Stimulated activated CD8-positive, alpha-beta memory T cell treated with anti-CD3 and anti-CD28 coated beads, Interleukin-2, amount 100 ng/mL, for 48 hours (primary cell): Measurements from ENCODE around the gene NHSL2.
A peak's percentile ranks its signal among the peaks of the same experiment; 100 is the strongest.

ENCODE experiments used
- DNase-seq, 2 donors: peaks; one replicate each; pipeline ENCODE4 v3.0.0-alpha.2; 2020; ENCODE audit warnings: low read depth in 2 of 2

NHSL2 gene

DNA sequence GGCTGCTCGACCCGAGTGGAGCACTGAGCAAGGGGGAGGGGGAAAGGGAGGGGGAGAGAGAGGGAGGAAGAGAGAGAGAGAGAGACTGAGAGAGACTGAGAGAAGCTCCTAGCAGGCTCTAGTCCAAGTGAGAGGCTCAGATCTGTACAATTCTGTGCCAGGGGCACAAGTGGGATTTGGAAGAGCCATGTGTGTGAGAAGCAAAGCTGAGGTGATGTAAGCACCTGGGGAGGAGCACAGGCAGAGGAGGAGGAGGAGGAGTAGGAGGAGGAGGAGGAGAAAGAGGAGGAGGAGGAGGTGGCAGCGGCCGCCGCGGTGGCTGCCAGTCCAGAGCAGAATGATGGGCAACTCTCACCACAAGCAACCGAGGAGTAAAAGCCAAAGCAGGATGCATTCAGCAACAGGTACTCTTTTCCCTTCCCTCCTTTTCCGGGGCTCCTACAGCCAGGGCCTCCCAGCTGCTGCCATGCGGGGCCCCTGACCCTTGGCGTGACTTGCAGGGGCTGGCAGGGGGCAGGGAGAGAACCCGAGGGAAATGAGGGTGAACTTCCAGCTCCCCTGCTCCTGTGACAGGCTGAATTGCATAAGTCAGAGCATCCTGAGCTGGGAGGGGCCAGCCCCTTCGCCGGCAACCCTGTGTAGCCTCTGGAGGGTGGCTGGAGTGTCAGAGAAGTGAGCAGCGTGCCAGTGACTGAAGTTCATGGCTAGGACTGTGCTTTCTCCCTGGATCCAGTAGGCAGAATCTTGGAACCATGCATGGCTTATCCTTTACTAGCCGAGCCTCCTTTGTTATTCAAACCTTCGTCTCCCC is 158.9 kb downstream of the NHSL2 start:
- no peak for DNase-seq

DNA sequence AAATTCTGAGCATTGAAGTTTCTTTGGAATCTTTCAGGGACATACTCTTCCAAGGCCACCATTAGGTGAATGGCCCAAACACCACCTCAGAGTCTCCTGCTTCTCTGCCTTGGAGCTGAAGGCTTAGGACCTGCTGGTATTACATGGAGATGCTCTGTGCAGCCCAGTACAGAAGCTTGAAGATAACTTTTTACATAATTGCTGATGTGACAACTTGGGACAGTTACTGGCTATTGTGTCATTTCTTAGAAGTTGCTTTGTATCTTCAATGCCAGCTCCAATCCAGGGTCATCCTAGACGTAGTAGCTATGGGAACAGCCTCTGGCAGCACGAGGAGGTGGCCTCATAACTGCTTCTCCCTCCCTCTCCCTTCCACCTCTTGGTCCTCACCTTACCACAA is 160.6 kb downstream of the NHSL2 start:
- no peak for DNase-seq

DNA sequence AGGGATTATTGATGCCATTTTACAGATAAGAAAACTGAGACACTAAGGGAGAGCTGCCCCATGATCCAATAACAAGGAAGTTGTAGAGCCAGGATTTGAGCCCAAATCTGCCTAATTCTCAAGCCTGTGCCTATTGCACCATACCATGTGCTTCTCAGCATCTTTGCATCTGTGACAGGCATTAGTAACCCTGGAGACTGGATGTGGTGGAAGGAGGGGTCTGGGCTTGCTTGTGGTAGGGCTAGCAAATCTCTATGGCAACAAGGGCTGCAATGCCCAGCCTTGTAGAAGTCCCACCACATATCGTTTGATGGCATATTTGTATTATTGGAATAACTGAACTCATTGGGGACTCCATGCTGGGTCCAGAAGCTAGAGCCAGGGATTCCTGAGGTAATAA is 163.0 kb downstream of the NHSL2 start:
- DNase-seq: no peak

DNA sequence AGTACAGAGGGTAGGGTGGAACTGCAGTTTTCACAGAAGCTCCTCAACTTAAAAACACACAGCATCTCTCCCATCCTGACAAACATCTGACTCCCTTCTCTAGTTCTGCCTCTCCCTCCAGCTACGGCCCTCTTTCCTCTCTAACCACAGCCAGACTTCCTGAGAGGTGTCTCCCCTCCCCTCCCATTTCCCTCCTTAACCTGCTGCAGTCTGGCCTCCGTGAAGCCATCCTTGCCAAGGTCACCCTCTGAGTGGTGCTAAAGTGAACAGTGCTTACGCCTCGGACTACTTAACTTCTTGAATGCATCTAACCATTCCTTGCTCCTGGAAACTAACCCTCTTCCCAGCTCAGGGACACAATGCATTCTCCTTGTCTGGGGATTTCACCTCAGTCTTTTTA is 167.8 kb downstream of the NHSL2 start:
- no peak for DNase-seq

DNA sequence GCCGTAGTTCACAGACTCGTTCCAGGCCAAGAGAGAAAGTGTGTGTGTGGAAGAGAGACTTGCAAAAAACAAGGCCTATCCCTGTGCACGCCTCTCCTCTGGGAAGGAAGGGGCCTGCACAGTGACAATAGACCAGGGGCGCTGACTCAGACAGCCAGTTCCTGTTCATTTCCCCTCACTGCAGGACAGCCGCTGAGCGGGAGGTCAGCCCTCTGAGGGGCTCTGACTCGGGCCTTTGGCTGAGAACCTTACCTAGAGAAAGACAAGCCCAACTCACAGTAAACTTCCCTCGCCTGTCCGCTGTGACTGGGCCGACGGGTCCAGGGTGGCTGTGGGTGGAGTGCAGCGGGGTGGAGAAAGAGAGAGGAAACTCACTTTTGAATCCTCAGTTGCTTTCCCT is 169.0 kb downstream of the NHSL2 start:
- DNase-seq: no peak

DNA sequence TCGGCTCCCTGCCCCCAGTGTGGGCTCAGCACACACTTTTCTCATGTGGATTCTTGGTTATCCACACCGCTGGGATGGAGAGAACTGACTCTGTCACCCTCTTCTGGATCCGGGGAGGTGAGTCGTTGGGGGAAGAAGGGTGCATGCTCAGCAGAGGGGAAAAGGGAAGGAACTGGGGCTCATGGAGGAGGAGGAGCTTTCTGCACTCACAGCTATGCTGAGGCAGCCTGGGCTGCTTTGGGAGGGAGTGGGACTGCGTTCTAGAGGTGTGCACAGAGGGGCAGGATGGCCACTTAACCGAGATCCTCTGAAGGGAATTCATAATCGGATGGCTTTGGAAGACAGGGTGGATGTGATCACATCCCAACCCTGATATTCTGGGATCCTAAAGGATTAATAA is 169.5 kb downstream of the NHSL2 start:
- DNase-seq: no peak

DNA sequence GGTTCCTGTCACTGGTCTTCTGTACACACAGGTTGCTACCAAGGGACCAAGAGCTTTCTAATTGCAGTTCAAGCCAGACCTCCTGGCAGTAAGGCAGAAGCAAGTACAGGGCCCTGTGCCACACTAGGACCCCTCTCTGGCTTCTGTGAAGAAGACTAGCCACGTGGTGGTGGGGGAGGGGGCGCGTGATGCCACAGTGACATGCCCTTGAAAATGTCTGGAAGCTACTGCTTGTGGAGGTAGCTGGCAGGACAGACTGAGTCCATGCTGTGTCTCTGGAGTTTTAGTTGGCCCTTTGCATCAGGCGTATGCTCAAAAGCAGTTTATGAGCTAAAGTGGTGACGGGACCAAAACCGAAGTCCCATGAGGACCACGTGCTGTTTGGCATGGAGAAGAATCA is 170.2 kb downstream of the NHSL2 start:
- DNase-seq: no peak

DNA sequence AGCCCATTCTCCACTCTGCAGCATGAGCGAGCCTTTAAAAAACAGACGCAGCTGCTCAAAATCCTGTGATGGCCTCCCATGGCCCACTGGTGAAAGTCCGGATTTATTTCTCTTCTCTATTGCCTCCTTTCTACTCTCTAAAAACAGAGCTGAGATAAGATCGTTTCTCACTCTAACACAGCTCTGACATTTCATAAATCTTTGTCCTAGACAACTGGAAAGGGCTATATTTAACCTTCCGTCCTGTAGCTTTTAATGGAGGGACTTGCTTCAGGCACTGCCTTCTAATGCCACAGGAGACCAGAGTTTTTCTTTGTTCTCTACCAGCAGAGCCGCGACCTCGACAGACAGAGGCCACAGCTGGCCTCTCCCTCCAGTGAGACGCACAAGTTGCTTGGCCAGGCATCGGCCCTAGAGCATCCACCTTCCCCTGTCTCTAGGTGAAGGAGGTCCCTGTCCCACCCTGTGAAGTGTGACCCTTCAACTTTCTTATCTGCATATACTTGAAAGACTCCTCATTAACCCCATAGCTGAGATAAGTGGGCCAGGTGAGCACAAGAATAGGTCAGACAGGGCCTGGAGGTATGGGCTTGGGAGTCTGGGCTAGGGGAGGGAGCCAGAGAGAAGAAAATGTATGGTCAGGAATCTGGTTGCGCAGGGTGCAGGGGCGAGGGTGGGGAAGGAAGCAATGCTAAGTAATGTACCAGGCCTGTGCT is 171.1 kb downstream of the NHSL2 start:
- DNase-seq: no peak

DNA sequence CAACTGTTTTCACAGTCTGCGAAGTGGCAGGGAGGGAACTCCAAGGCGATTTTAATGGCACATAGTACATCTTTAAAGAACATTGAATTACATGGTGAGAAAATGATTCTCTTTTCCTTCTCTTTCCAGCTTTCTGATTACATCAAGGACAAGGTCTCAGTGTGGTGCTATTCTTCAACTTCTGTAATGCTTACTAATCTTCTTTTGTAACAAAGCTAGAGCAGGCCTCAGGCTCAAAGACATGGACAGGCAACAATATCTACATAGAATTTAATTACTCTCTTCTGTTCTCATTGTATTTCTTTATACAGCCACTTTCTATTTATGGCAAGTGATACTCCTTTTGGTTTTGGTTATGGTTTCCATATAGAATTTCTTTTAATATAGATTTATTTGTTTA is 172.6 kb downstream of the NHSL2 start:
- no peak for DNase-seq

DNA sequence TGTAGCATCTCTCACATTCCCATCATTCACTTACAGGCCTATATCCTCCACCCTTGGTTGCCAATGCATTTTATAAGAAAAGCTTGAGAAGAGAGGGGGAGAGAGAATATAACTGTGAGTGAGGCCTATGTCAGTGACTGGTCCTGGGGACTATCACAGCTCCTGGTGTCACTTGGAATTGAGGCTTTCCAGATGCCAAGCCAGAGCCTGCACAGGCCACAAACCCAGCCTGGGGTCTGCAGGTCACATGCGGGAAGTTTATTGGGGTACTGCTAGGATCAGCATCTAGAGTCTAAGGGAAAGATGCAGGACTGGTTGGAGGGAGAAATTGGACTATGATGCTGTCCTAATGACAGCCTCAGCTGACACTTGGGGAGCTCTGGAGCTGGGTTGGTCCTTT is 173.5 kb downstream of the NHSL2 start:
- DNase-seq: no peak

DNA sequence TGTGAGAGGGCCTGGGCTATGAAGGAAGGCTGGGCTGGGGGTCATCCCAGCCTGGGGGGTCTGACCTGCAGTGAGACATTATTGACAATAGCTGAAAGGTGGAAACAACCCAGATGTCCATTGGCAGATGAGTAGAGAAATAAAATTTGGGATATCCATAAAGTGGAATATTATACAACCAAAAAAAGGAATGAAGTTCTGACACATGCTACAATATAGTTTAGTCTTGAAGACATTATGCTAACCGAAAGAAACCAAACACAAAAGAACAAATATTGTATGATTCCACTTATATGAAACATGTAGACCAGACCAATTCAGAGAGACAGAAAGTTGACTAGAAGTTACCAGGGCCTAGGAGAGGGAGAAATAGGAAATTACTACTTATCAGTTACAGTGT is 176.3 kb downstream of the NHSL2 start:
- no peak for DNase-seq

DNA sequence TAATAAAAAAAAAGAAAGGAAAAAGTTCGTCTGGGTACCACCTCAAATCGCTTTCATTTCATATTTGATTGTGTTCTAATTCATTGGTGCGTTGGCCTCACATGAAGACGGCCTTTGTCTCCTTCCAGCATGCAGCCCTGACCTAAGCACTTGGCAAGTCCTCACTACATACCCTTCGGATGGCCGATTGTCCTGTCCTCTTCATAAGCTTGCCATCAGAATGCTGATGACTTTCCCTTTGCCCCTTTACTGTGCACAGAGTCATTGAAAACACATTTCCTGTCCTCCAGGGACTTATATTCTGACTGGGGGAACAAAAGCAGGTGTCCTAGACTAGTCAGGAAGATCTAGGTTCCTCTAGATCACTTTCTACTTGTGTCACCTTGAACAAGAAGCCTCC is 178.1 kb downstream of the NHSL2 start:
- no peak for DNase-seq

DNA sequence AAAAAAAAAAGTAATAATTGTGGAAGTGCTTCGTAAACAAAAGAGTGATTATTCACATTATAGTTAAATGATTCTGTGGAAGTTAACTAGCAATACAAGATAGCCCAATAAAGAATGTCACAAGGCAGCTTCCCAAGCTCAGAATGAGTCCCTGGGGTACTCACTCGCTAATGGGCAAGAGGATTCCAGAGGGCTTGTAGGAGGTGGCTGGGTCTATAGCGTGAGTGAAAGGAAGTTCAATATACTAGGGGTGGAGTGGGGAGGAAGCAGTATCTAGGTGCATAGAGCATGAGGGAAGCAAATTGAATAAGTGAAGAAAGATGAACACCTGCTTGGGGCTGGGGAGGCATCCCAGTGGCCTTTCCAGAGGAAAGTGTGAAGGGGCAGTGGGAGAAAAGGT is 178.6 kb downstream of the NHSL2 start:
- no peak for DNase-seq

DNA sequence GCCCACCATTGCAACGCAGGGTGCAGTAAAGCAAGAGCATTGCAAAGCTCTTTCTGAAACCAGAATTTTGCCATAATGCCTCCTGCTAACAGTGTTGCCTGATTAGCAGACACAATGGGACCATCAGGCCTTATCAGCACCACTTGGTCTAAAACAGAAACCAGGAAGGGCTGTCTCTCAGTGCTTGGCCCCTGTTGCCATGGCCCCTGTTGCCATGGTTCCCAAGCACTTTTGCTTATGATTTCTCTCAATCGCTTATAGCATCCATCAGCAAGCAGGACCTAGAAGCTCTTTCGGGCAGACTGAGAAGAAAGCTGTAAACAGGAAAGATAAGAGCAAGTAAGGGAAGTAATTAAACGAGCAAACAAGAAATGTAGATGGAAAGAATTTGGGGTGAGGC is 184.2 kb downstream of the NHSL2 start:
- DNase-seq: no peak

DNA sequence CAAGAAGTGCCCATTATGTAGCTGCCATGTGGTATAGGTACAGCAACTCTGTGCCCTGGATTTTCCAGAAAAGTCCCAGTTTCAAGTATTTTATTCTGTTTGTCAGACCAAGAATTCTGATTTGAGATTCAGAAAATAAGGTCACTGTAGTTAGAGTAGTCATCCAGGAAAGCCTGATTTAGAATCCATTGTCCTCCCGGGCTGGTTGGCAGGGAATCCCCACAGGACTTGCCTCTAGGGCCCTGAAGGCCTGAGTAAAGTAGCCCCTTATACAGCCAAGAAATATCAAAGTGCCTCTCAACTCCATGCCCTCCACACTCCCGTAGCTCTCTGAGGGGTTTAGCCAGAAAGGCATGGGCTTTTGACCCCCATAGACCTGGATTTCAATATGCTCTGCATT is 184.7 kb downstream of the NHSL2 start:
- no peak for DNase-seq

DNA sequence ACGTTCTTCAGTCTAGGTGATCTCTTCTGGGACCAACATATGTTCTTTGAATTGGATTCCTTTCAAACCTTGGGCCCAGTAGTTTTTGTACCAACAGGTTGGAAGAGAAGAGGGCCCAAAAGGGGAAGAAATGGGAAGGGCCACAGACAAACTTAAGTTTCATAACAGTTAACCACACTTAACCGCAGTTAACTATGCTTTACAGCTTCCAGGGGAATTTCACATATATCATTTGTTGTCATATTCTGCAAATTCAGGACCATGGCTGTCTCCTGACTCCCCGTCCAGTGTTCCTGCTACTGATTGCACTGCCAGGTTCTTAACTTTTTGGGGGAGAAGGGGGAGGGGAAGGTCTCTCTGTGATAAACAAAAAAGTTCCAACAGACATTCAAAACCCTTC is 186.5 kb downstream of the NHSL2 start:
- DNase-seq: no peak

DNA sequence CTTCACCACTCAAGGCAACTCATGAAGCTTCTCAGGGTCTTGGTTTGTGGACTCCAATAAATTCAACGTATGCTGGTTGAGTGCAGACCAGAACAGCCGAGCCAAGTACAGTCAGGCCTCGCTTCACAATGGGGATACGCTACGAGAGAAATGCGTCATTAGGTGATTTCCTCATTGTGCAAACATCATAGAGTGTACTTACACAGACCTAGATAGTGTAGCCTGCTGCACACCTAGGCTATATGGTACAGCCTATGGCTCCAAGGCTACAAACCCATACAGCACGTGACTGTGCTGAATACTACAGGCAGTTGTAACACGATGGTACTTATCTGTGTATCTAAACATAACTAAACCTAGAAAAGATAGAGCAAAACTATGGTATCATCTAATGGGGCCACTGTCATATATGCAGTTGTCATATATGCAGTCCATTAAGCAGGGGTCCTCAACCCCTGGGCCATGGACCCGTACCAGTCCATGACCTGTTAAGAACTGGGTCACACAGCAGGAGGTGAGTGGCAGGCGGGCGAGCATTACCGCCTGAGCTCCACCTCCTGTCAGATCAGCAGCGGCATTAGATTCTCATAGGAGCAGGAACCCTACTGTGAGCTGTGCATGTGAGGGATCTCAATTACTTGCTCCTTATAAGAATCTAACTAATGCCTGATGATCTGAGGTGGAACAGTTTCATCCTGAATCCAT is 189.6 kb downstream of the NHSL2 start:
- no peak for DNase-seq

DNA sequence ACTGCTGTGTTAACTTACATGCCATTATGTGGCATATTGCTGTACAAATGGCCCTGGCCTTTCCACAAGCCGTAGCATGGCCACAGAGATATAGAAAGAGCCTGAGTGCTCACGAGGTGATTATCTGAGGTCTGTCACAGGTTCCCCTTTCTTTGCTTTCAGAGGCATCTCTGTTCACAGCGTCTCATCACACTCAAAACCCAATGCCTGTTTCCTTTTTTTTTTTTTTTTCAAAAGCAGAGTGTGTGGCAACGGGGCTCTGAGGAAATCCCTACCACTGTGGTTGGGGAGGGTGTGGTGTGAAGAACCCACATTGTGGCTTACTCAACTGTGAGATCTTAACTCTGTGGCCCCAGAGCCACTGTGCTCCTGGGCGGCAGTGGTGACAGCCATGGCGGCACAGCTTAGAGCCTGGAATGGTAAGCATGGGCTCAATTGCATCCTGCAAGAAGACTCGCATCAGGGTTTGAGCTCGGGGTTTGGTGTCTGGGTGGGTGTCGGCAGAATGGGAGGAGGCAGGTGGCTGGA is 190.2 kb downstream of the NHSL2 start:
- DNase-seq: peak; percentile 43 to 45

DNA sequence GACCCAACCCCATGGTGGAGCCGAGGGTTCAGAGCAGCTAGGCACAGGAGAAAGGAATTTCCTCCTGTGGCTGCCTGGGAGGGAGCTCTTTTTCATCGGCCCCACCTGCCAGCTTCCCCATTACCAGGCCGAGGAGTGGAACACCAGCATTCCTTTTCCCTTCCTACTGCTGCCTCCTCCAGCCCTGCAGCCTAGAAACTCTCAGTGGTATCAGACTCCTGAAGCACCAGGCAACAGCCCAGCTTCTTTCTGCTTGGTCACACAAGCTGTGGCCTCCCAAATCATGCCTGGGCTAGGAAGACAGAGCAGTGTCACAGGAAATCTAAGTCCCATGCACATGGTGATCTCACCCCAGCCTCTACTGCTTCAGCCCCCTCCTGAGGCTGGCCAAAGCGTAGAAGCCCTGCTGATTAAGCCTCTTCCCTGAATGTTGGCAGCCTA is 191.0 kb downstream of the NHSL2 start:
- no peak for DNase-seq

DNA sequence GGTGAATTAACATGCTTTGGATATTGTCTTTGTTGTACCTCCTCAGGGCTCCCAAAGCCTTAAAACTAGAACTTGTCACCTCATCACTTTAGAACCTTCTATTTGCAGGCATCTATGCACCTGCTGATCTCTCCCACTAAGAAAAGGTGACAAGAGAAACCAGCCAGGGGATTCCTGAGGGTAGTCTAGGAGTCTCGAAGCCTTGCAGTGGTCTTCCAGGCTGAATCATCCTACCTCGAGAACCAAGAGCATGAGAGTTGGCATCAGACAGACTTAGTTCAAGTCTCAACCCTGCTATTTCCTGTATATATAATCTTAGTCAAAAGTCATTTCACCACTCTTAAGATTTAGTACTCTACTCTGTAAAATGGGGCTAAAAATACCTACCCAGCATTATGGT is 191.5 kb downstream of the NHSL2 start:
- DNase-seq: no peak

DNA sequence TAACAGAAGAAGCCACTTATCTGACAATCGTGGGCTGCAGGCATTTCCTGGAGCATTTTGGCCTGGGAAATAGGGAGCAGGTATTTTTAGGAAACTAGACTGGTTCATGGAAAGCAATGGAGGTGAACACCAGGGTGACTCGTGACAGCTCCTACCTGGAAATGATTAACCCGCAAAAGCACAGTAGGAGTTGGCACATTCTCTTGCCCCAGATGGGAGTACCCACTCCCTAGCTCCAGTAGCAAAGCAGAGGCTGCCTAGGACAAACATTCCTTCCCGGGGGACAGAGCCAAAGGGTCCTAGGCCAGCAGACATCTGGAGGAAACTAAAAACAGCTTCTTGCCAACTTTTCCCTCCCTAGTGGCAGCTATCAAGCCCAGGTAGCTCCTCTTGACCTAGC is 192.1 kb downstream of the NHSL2 start:
- no peak for DNase-seq

DNA sequence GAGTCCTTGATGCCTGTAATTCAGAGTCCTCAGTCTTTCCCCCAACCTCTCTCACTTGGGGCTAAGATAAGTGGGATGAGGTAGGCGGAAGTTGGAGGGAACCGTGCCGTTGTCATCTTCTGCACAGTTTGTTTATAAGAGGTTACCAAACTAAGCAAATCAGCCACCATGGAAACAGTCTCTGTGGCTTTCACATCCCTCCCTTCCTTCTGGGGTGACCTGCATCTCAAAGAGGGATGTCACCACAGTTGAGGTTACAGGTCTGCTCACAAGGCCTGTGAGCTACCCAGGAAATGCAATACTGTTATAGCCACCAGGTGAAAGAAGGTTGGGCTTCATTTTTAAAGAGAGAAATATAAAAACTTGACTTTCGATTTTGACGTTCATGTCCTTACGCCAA is 194.8 kb downstream of the NHSL2 start:
- no peak for DNase-seq

DNA sequence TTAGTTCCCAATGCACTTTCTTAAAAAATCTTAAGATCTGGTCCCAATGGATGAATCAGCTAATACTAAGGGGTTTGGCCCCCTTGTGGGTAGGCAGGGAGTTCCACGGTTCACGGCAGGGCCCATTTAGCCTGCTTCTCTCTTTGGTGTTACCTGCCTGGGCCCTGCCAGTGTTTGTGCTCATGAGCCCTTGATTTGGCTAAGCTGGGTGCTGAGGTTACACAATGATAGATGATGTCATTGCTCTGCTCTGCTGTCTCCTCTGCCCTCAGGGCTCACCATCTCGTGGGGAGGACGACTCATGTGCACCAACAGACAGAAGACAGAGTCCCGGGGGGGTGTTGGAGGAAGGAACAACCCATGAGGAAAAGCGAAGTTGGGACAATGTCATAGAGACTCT is 196.7 kb downstream of the NHSL2 start:
- DNase-seq: no peak
